HepG2 (cell line): ENCODE data around the gene HSF4.

ENCODE experiments used
- AGO2 ChIP-seq: fragments of 200-400 bp; formaldehyde crosslinking; optimal IDR thresholded peaks from 2 replicates; pipeline ENCODE3; 2017; ENCODE audit warnings: mild to moderate bottlenecking, low read depth, low read length, moderate library complexity
- ARID4A ChIP-seq: sonication (generic); formaldehyde crosslinking; IDR thresholded peaks from 2 replicates; pipeline ENCODE4 v1.5.0; 2020; ENCODE audit warnings: mild to moderate bottlenecking, missing genetic modification reagents, borderline replicate concordance
- MAZ ChIP-seq, 2 experiments: sonication (generic) in 1 of 2; formaldehyde crosslinking in 1 of 2; IDR thresholded peaks; 2 replicates each; pipeline versions ENCODE4 v1.5.0 to v1.6.1; 2012 to 2020; ENCODE audit warnings: low read depth in 2 of 2, mild to moderate bottlenecking in 2 of 2, borderline replicate concordance in 1 of 2, improper control_type of control experiment in 1 of 2, low read length in 1 of 2, missing genetic modification reagents in 1 of 2, moderate library complexity in 1 of 2
- MYC ChIP-seq: sonication (generic); formaldehyde crosslinking; IDR thresholded peaks from 2 replicates; pipeline ENCODE4 v1.9.0; 2021; ENCODE audit warnings: missing genetic modification reagents, borderline replicate concordance
- NBN ChIP-seq: fragments of 450-650 bp; conservative IDR thresholded peaks from 2 replicates; pipeline ENCODE4 v1.6.1; 2017
- POLR2A ChIP-seq, 2 experiments: IDR thresholded peaks; 2 replicates each; pipeline ENCODE4 v1.6.1; 2011; ENCODE audit warnings: low read depth in 2 of 2, low read length in 2 of 2, mild to moderate bottlenecking in 1 of 2, moderate library complexity in 1 of 2; ENCODE audit not compliant: insufficient read depth in 1 of 2
- RBM39 ChIP-seq: fragments of 200-400 bp; formaldehyde crosslinking; IDR thresholded peaks from one replicate; pipeline ENCODE4 v1.6.1; 2018; ENCODE audit warnings: antibody characterized with exemption, mild to moderate bottlenecking, low read depth, low read length; ENCODE audit not compliant: poor library complexity, severe bottlenecking
- SRSF1 ChIP-seq: fragments of 200-400 bp; formaldehyde crosslinking; optimal IDR thresholded peaks from 2 replicates; pipeline ENCODE3; 2017; ENCODE audit warnings: mild to moderate bottlenecking, low read depth, low read length, moderate library complexity
- XRCC5 ChIP-seq: fragments of 200-400 bp; formaldehyde crosslinking; optimal IDR thresholded peaks from 2 replicates; pipeline ENCODE3; 2017; ENCODE audit warnings: mild to moderate bottlenecking, low read length
- ZNF878 ChIP-seq: sonication (generic); formaldehyde crosslinking; IDR thresholded peaks from 2 replicates; pipeline ENCODE4 v1.8.1; 2023; ENCODE audit warnings: mild to moderate bottlenecking, missing genetic modification reagents, moderate library complexity
- TF ChIP-seq, protein P1 (sequence below): sonication (generic); formaldehyde crosslinking; IDR thresholded peaks from 2 replicates; pipeline ENCODE4 v1.5.0; 2020; ENCODE audit warnings: mild to moderate bottlenecking, missing genetic modification reagents, moderate library complexity
- TF ChIP-seq, protein P2 (sequence below): sonication (generic); formaldehyde crosslinking; IDR thresholded peaks from 2 replicates; pipeline ENCODE4 v1.5.1; 2020; ENCODE audit warnings: missing genetic modification reagents, mild to moderate bottlenecking, borderline replicate concordance

- TF ChIP-seq POLR2A (IDR thresholded peaks at IDR 0.05; ENCODE audit: insufficient read depth in 1 of 2, low read depth in 2 of 2, low read length in 2 of 2) = peak in 1 of 2 experiments; percentile 45; a peak in 1 of 4 replicates
- TF ChIP-seq, protein P1, sequence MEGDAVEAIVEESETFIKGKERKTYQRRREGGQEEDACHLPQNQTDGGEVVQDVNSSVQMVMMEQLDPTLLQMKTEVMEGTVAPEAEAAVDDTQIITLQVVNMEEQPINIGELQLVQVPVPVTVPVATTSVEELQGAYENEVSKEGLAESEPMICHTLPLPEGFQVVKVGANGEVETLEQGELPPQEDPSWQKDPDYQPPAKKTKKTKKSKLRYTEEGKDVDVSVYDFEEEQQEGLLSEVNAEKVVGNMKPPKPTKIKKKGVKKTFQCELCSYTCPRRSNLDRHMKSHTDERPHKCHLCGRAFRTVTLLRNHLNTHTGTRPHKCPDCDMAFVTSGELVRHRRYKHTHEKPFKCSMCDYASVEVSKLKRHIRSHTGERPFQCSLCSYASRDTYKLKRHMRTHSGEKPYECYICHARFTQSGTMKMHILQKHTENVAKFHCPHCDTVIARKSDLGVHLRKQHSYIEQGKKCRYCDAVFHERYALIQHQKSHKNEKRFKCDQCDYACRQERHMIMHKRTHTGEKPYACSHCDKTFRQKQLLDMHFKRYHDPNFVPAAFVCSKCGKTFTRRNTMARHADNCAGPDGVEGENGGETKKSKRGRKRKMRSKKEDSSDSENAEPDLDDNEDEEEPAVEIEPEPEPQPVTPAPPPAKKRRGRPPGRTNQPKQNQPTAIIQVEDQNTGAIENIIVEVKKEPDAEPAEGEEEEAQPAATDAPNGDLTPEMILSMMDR = 0 out of 2 replicates have a peak, but pooled peaks have one; percentile 4
- TF ChIP-seq, protein P2, sequence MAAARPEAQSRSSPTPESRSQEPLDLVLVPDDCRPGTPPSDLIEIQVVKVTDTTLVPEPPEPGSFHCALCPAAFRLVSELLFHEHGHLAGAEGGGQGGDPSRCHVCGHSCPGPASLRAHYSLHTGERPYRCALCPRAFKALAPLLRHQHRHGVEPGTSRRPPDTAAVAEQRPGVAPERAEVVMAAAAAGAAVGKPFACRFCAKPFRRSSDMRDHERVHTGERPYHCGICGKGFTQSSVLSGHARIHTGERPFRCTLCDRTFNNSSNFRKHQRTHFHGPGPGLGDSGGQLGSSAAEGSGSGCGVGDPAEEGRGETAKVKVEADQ (CRISPR knock-in tag) = no peak
- peak; percentile 38 for TF ChIP-seq SRSF1
- TF ChIP-seq AGO2 = peak; percentile 100
- TF ChIP-seq NBN = no peak
- TF ChIP-seq MAZ (IDR thresholded peaks at IDR 0.05; ENCODE audit: borderline replicate concordance, low read depth, low read length) = no peak
- TF ChIP-seq MAZ (CRISPR knock-in tag; IDR thresholded peaks at IDR 0.05; ENCODE audit: low read depth) = no peak
- TF ChIP-seq ZNF878 = no peak
- no peak for TF ChIP-seq MYC
- no peak for TF ChIP-seq RBM39
- no peak for TF ChIP-seq XRCC5
- no peak for TF ChIP-seq ARID4A (CRISPR knock-in tag)
These were observed 15.1 kb upstream of the HSF4 start for GRCh38 chr16:67149276-67150046.
